NCI-H2227 treated with DMSO at 0.1 percent for 48 hours (cell line): Measurements from ENCODE around the gene CEP57L1.
A peak's percentile ranks its signal among the peaks of the same experiment; 100 is the strongest.
"Not testable (repeated sequence)": the region's sequence is repeated elsewhere in the genome, so short reads cannot be mapped to it uniquely, and the experiment has no call there.

Experiments
- DNase-seq: peaks from one replicate; lab custom pipeline; 2025; lab: John Stamatoyannopoulos, UW

Gene CEP57L1

GRCh38 chr6:109178921-109179320, 83.6 kb downstream of the CEP57L1 start:
- no peak for DNase-seq

DNA sequence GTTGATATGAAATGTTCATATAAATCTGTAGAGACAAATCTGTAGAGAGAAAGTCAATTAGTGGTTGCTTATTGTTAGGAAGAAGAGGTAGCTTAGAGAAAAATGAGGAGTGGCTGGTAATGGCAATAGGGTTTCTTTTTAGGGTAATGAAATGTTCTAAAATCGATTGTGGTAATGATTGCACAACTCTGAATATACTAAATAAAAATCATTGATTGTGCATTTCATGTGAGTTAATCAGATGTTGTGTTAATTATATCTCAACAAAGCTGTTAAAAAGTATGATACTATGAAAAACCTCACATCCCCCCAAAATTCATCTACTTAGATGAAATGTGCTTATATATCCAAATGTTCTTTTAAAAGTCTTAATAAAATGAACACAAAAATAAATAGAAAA, 84.2 kb downstream of the CEP57L1 start:
- DNase-seq = no peak

DNA sequence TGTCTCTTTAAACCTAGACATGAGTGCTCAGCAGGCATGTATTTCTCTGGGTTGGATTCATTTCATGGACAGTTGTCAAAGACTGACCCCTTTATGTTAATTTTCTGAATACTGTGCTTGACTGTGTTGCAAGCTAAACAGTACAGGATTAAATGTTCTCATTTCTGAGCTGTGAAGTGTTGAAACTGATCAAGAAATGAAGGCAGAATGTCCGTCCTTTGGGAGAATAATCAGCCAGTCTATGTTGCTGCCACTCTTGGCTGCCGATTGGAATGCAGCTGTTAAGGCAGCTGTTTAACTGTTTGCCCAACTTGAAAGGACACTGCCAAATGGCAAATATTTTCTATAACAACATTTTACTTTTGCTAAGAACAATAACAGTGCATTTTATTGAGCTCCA, 87.3 kb downstream of the CEP57L1 start:
- DNase-seq = no peak

DNA sequence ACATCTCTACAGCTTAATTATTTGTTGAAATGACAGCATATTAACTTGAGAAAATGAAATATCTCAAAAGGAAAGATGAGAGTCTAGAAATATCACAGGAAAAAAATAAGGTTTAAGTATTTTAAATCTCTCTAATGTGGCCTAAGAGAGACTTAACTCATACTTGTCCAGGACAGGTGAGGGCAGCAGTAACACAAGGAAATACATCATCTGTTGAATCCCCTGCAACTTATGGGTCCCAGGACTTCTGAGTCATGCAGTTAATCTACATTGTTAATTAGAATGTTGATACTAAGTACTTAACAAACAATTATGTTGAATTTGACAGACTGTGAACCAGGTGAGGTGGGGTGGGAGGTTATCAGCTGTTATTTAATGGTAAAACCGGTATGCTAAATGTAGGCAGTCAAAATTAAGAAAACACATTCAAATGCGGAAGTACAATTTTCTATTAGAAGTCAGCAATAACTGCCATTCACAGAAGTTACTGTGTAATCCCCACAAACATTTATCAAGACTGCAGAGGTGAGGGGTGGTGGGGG, 87.9 kb downstream of the CEP57L1 start:
- no peak for DNase-seq

DNA sequence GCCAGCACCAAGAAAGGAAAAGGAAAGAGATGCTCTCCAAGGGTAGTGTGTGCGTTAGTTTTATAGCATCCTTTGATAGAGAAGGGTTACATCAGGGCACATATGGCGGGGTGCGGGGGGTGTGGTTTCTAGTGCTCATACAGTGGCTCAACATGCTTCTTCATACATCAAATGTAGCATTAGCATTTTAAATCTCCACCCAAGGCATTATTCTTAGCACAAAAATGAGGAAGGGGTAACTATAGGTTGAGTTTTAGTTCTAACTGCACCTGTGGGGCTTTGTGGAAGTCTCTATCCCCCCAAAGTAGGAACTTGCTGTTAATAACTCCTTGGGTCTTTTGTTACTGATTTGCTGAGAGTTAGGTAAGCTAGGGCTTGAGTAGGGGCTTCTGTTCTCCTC, 89.3 kb downstream of the CEP57L1 start:
- no peak for DNase-seq

DNA sequence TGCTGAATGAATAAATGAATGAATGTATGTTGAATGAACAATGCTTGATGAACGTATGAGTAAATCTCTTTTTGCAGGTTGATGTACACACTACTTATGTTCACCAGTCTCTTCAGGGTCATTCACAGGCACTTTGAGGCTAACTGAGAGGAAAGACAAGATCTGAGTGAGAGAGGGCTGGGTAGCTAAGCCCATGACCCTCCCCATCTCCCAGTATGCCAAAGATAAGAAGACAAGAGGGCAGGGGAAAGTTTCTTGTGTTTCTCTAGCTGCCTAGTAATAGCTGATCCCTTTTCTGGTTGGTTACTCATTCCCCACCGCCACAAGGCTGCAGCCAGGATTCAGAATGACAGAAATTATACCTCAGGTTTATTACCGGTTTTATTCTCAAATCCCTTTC, 90.7 kb downstream of the CEP57L1 start:
- no peak for DNase-seq

- peak; percentile 26 for DNase-seq
Measured at GRCh38 chr6:109187399-109188114, 92.2 kb downstream of the CEP57L1 start.

DNA sequence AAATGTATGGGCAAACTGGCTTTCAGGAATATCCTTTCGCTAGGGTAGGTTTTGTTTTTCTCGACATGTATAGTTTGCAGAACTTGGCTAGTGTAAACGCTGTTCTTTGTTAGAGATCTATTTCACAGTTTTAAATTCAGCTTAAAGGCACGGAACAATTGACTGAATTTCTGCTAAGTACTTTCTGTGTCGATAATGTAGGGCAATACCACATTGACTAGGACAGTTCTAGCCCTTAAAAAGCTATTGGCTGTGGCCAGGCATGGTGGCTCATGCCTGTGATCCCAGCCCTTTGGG, 92.8 kb downstream of the CEP57L1 start:
- no peak for DNase-seq

- DNase-seq = not testable (repeated sequence)
Measured at GRCh38 chr6:109191368-109191767, 96.1 kb downstream of the CEP57L1 start.

- no peak for DNase-seq
Measured at GRCh38 chr6:109192865-109193264, 97.6 kb downstream of the CEP57L1 start.

- no peak for DNase-seq
Measured at GRCh38 chr6:109194880-109195279, 99.6 kb downstream of the CEP57L1 start.

DNA sequence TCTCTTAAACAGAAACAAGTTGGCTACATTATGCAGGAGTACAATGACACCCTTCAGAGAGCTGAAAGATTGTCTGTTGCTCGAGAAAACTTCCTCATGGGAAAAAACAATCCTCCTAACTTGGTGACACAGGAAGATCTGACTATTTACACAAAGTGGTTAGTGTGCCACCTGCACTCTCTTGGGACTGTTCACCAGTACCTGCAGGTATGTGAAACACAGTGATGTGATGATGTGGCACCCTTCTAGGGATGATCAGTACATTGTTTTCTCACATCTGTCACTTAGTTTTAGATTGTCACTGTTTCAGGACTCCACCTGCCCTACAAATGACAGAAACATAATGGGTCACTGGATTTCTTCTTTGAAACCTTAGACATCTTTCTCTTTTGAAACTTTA, 101.8 kb downstream of the CEP57L1 start:
- no peak for DNase-seq

GRCh38 chr6:109202409-109203264, 107.3 kb downstream of the CEP57L1 start:
- no peak for DNase-seq

- no peak for DNase-seq
Measured at GRCh38 chr6:109204511-109204910, 109.2 kb downstream of the CEP57L1 start.

DNA sequence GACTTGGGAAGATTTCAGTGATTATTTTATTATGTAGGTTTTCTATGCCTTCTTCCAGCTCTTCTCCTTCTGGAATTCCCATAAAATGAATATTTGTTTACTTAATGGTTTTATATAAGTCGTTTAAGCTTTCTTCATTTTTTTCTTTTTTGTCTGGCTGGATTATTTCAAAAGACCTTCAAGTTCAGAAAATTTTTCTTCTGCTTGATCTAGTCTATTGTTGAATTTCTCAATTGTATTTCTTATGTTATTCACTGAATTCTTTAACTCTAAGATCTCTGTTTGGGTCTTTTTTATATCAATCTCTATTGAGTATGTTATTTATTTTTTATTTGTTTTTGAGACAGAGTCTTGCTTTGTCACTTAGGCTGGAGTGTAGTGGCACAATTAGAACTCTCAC, 117.4 kb downstream of the CEP57L1 start:
- DNase-seq = no peak
